CD4-positive, alpha-beta memory T cell (primary cell): Measurements from ENCODE around the gene MAGEA9. TPM values are rescaled to one million over a fixed set of nuclear protein-coding genes. Genes with fewer than 3 reads are reported as not detected.
"Not testable (repeated sequence)": the region's sequence is repeated elsewhere in the genome, so short reads cannot be mapped to it uniquely, and the experiment has no call there.

Experiments used
- CTCF ChIA-PET: fragments of 350-600 bp; sonication (Branson Sonifier 250); formaldehyde crosslinking; loops from one replicate; lab custom pipeline; 2021; ENCODE audit warnings: inconsistent platforms; ENCODE audit not compliant: partially characterized antibody; lab: Charles Lee
- POLR2A ChIA-PET: fragments of 350-600 bp; sonication (Branson Sonifier 250); formaldehyde crosslinking; loops from one replicate; lab custom pipeline; 2021; ENCODE audit not compliant: partially characterized antibody; lab: Charles Lee
- DNase-seq, 5 donors: peaks; one replicate each; pipeline versions ENCODE4 v3.0.0 to v3.0.0-alpha.2; 2020 to 2022; ENCODE audit warnings: mixed read lengths in 1 of 5
- H3K27ac ChIP-seq: one replicate; pipeline ENCODE4 v1.7.0; 2013; ENCODE audit warnings: low read depth, low read length
- H3K27me3 ChIP-seq: 2 replicates; pipeline ENCODE4 v1.7.0; 2013; ENCODE audit warnings: mild to moderate bottlenecking, low read length, moderate library complexity; ENCODE audit not compliant: insufficient read depth
- H3K36me3 ChIP-seq: 2 replicates; pipeline ENCODE4 v1.7.0; 2013; ENCODE audit warnings: mild to moderate bottlenecking, low read length, moderate library complexity; ENCODE audit not compliant: insufficient read depth
- H3K4me1 ChIP-seq: 2 replicates; pipeline ENCODE4 v1.7.0; 2013; ENCODE audit warnings: mild to moderate bottlenecking, low read length, moderate library complexity; ENCODE audit not compliant: insufficient read depth
- H3K4me3 ChIP-seq, 2 donors: one replicate each; pipeline ENCODE4 v1.7.0; 2013; ENCODE audit warnings: low read length in 2 of 2, mild to moderate bottlenecking in 1 of 2
- H3K9me3 ChIP-seq, 2 donors: one replicate each; pipeline ENCODE4 v1.7.0; 2013; ENCODE audit warnings: low read length in 2 of 2, control low read depth in 1 of 2; ENCODE audit not compliant: control insufficient read depth in 1 of 2
- H3K27ac Mint-ChIP-seq, 7 donors: one replicate each; pipeline ENCODE4 v1.8.0; 2020 to 2021; ENCODE audit warnings: mixed read lengths in 7 of 7, mild to moderate bottlenecking in 6 of 7, inconsistent platforms in 3 of 7, moderate library complexity in 3 of 7
- H3K27me3 Mint-ChIP-seq, 2 donors: one replicate each; pipeline ENCODE4 v1.8.0; 2020 to 2021; ENCODE audit warnings: mixed read lengths in 2 of 2
- H3K36me3 Mint-ChIP-seq, 2 donors: one replicate each; pipeline ENCODE4 v1.8.0; 2020 to 2021; ENCODE audit warnings: mixed read lengths in 2 of 2, inconsistent platforms in 1 of 2, mild to moderate bottlenecking in 1 of 2
- H3K4me1 Mint-ChIP-seq, 4 donors: one replicate each; pipeline ENCODE4 v1.8.0; 2020 to 2021; ENCODE audit warnings: mixed read lengths in 4 of 4, mild to moderate bottlenecking in 1 of 4
- H3K4me3 Mint-ChIP-seq, 8 donors: one replicate each; pipeline ENCODE4 v1.8.0; 2020 to 2021; ENCODE audit warnings: mixed read lengths in 8 of 8, mild to moderate bottlenecking in 7 of 8, moderate library complexity in 6 of 8, inconsistent platforms in 3 of 8
- H3K9me3 Mint-ChIP-seq, 8 donors: one replicate each; pipeline ENCODE4 v1.8.0; 2020 to 2021; ENCODE audit warnings: mixed read lengths in 8 of 8, mild to moderate bottlenecking in 5 of 8, inconsistent platforms in 3 of 8, moderate library complexity in 1 of 8
- intact Hi-C: fragments of 100-400 bp; cut with micrococcal nuclease; formaldehyde crosslinking; loops from one replicate; pipeline ENCODE4 v1.15.1; 2023
- polyA plus RNA-seq, 2 donors: library from polyadenylated mRNA; unstranded; fragments of 300-500 nt; fragmentation: Illumina TruSeq; gene quantifications; one replicate each; pipeline ENCODE4 v1.2.3, GENCODE V29; 2021
- total RNA-seq, 2 experiments: library from RNA; stranded (reverse); gene quantifications; one replicate each; pipeline ENCODE4 v1.2.3, GENCODE V29; 2021

MAGEA9 gene
- total RNA-seq (not detected), polyA plus RNA-seq (not detected)

GRCh38 chrX:149781727-149782126 lies at the start of gene MAGEA9:
Gene MAGEA9 (plus strand): TSS chrX:149781930. CDS start chrX:149786211, 4,281 bp downstream.
- intact Hi-C loops, H3K36me3 ChIP-seq, H3K4me1 ChIP-seq, CTCF ChIA-PET, H3K27me3 ChIP-seq, H3K36me3 Mint-ChIP-seq, H3K27ac Mint-ChIP-seq, H3K27me3 Mint-ChIP-seq, H3K4me3 ChIP-seq, DNase-seq, POLR2A ChIA-PET, H3K9me3 Mint-ChIP-seq, H3K4me3 Mint-ChIP-seq, H3K4me1 Mint-ChIP-seq, H3K9me3 ChIP-seq, H3K27ac ChIP-seq: not testable (repeated sequence)

GRCh38 chrX:149742269-149742668 lies 39.5 kb upstream of the MAGEA9 start:
- H3K36me3 ChIP-seq, H3K4me1 Mint-ChIP-seq, H3K27ac Mint-ChIP-seq, H3K27me3 Mint-ChIP-seq, intact Hi-C loops, H3K36me3 Mint-ChIP-seq, H3K4me3 ChIP-seq, DNase-seq, CTCF ChIA-PET, H3K9me3 ChIP-seq, H3K27ac ChIP-seq, H3K9me3 Mint-ChIP-seq, H3K4me3 Mint-ChIP-seq, H3K27me3 ChIP-seq, POLR2A ChIA-PET, H3K4me1 ChIP-seq: not testable (repeated sequence)

- H3K4me1 Mint-ChIP-seq, H3K27me3 Mint-ChIP-seq, intact Hi-C loops, H3K9me3 Mint-ChIP-seq, H3K27ac ChIP-seq, H3K36me3 ChIP-seq, H3K36me3 Mint-ChIP-seq, H3K9me3 ChIP-seq, CTCF ChIA-PET, H3K27me3 ChIP-seq, H3K27ac Mint-ChIP-seq, POLR2A ChIA-PET, DNase-seq, H3K4me1 ChIP-seq, H3K4me3 Mint-ChIP-seq, H3K4me3 ChIP-seq: not testable (repeated sequence)
Observed at GRCh38 chrX:149746390-149747007, 35.2 kb upstream of the MAGEA9 start.

- H3K36me3 Mint-ChIP-seq, result no peaks in the 10 kb centered on the region
- no peak overlapping the region for H3K27ac Mint-ChIP-seq
- Histone ChIP-seq H3K4me1 (no peaks in the 10 kb centered on the region), H3K9me3 (no peaks in the 10 kb centered on the region), H3K27me3 (no peaks in the 10 kb centered on the region), H3K4me3 (no peak overlapping the region), H3K36me3 (no peaks in the 10 kb centered on the region), H3K27ac (no peak overlapping the region)
- no peak for DNase-seq
- ChIA-PET POLR2A (no interaction called here), CTCF (no interaction called here)
- H3K27me3 Mint-ChIP-seq, result peaks cover 0 to 2% of the 10 kb centered on the region in 2 donors
- H3K4me3 Mint-ChIP-seq, result no peak overlapping the region
- H3K9me3 Mint-ChIP-seq, result no peaks in the 10 kb centered on the region
- intact Hi-C loops, result no loop called here
- H3K4me1 Mint-ChIP-seq, result no peaks in the 10 kb centered on the region
Observed at GRCh38 chrX:149757206-149758067, 24.3 kb upstream of the MAGEA9 start.

GRCh38 chrX:149758068-149758714 lies 23.5 kb upstream of the MAGEA9 start:
- H3K9me3 Mint-ChIP-seq, result no peaks in the 10 kb centered on the region
- no peak overlapping the region for H3K4me3 Mint-ChIP-seq
- H3K9me3 ChIP-seq, result no peaks in the 10 kb centered on the region
- intact Hi-C loops, result no loop called here
- no peaks in the 10 kb centered on the region for H3K4me1 Mint-ChIP-seq
- no peaks in the 10 kb centered on the region for H3K27me3 ChIP-seq
- DNase-seq, result no peak
- no peak overlapping the region for H3K4me3 ChIP-seq
- H3K4me1 ChIP-seq, result no peaks in the 10 kb centered on the region
- CTCF ChIA-PET, result no interaction called here
- POLR2A ChIA-PET, result no interaction called here
- peaks cover 0 to 2% of the 10 kb centered on the region in 2 donors for H3K27me3 Mint-ChIP-seq
- H3K27ac ChIP-seq, result no peak overlapping the region
- no peaks in the 10 kb centered on the region for H3K36me3 ChIP-seq
- no peaks in the 10 kb centered on the region for H3K36me3 Mint-ChIP-seq
- no peak overlapping the region for H3K27ac Mint-ChIP-seq

- H3K4me1 ChIP-seq, H3K36me3 ChIP-seq, CTCF ChIA-PET, H3K27me3 ChIP-seq, intact Hi-C loops, DNase-seq, H3K36me3 Mint-ChIP-seq, H3K27ac ChIP-seq, H3K9me3 Mint-ChIP-seq, H3K4me1 Mint-ChIP-seq, H3K9me3 ChIP-seq, H3K4me3 Mint-ChIP-seq, H3K4me3 ChIP-seq, H3K27me3 Mint-ChIP-seq, H3K27ac Mint-ChIP-seq, POLR2A ChIA-PET: not testable (repeated sequence)
Observed at GRCh38 chrX:149758715-149759078, 23.0 kb upstream of the MAGEA9 start.

- Histone ChIP-seq H3K27me3 (no peaks in the 10 kb centered on the region), H3K36me3 (no peaks in the 10 kb centered on the region), H3K9me3 (no peaks in the 10 kb centered on the region), H3K4me3 (no peak overlapping the region), H3K4me1 (no peaks in the 10 kb centered on the region), H3K27ac (no peak overlapping the region)
- Mint-ChIP-seq H3K36me3 (no peaks in the 10 kb centered on the region), H3K27me3 (peaks cover 0 to 2% of the 10 kb centered on the region in 2 donors), H3K4me3 (no peak overlapping the region), H3K27ac (no peak overlapping the region), H3K4me1 (no peaks in the 10 kb centered on the region), H3K9me3 (no peaks in the 10 kb centered on the region)
- intact Hi-C loops, result no loop called here
- CTCF ChIA-PET, result no interaction called here
- POLR2A ChIA-PET, result no interaction called here
- DNase-seq, result no peak
Observed at GRCh38 chrX:149759824-149760223, 21.9 kb upstream of the MAGEA9 start.
